Kidney (tissue), 14 donors: ENCODE data around the gene PPEF2. TPM values are rescaled to one million over a fixed set of nuclear protein-coding genes. Genes with fewer than 3 reads are reported as not detected.

Experiments used
- DNase-seq, 5 donors: peaks; one replicate each; pipeline ENCODE4 v3.0.0-alpha.2; 2013 to 2020
- FAIRE-seq: peaks from 2 replicates; lab custom pipeline; 2012; peaks lifted over from hg19 to GRCh38; lab: Jason Lieb, UNC
- H3K27ac ChIP-seq, 2 donors: one replicate each; pipeline ENCODE4 v1.7.0; 2013; ENCODE audit warnings: low read depth in 2 of 2, low read length in 2 of 2, inconsistent platforms in 1 of 2
- H3K27me3 ChIP-seq: one replicate; pipeline ENCODE4 v1.7.1; 2013; ENCODE audit warnings: low read length, inconsistent platforms; ENCODE audit not compliant: control insufficient read depth, insufficient read depth
- H3K36me3 ChIP-seq, 3 donors: one replicate each; pipeline versions ENCODE4 v1.7.0 to v1.7.1; 2013; ENCODE audit warnings: low read length in 3 of 3, control low read depth in 1 of 3, inconsistent platforms in 1 of 3; ENCODE audit not compliant: insufficient read depth in 3 of 3, control insufficient read depth in 2 of 3
- H3K4me1 ChIP-seq, 3 donors: one replicate each; pipeline versions ENCODE4 v1.7.0 to v1.7.1; 2013; ENCODE audit warnings: low read length in 3 of 3, inconsistent platforms in 1 of 3, low read depth in 1 of 3; ENCODE audit not compliant: control insufficient read depth in 2 of 3, insufficient read depth in 2 of 3
- H3K4me3 ChIP-seq, 3 donors: one replicate each; pipeline versions ENCODE4 v1.7.0 to v1.8.1; 2013; ENCODE audit warnings: low read length in 3 of 3, control low read depth in 1 of 3, inconsistent platforms in 1 of 3
- H3K9ac ChIP-seq, 3 donors: one replicate each; pipeline versions ENCODE4 v1.7.0 to v1.7.1; 2013; ENCODE audit warnings: low read length in 3 of 3, control low read depth in 1 of 3, inconsistent platforms in 1 of 3
- H3K9me3 ChIP-seq, 3 donors: one replicate each; pipeline versions ENCODE4 v1.7.0 to v1.7.1; 2013; ENCODE audit warnings: low read length in 3 of 3, control low read depth in 1 of 3, inconsistent platforms in 1 of 3; ENCODE audit not compliant: control insufficient read depth in 2 of 3, insufficient read depth in 1 of 3
- CTCF ChIP-seq: IDR thresholded peaks from 3 replicates; pipeline ENCODE4 v1.5.1; 2012; ENCODE audit warnings: mild to moderate bottlenecking, moderate library complexity, borderline replicate concordance; ENCODE audit not compliant: insufficient read depth; ENCODE audit errors: extremely low read depth
- intact Hi-C: fragments of 100-400 bp; cut with DNase I; formaldehyde crosslinking; loops from one replicate; pipeline ENCODE4 v1.11.1; 2022
- polyA plus RNA-seq: library from polyadenylated mRNA; stranded (reverse); fragments of 350-450 nt; fragmentation: Illumina TruSeq; extraction: RNeasy Lipid Tissue Mini Kit (QIAGEN cat#74804); gene quantifications from one replicate; pipeline ENCODE4 v1.2.3, GENCODE V29; 2014; ENCODE audit warnings: low read depth, low replicate concordance; ENCODE audit not compliant: insufficient read depth
- total RNA-seq: library from RNA; stranded (reverse); fragmentation: NEBNext Ultra II Directional; extraction: Animal tissue kit (Norgen Biotek cat#: 25700); gene quantifications from one replicate; pipeline ENCODE4 v1.2.1, GENCODE V29; 2021
- donor health status: control.
- donor health status: control.
- donor health status: control.
- donor health status: control.
- donor health status: control.
- donor health status: DM: yes; HTN: yes; CAD: no.
- donor health status: Normal renal cell carcinoma (clear cell type).

Gene PPEF2
- total and polyA plus RNA-seq, 2 donors from 2014 or later, result not detected

- no peaks in the 10 kb centered on the region for H3K27me3 ChIP-seq
- H3K9me3 ChIP-seq, result no peaks in the 10 kb centered on the region
- no peak for TF ChIP-seq CTCF
- H3K4me1 ChIP-seq, result peaks cover 0 to 5% (median 0%) of the 10 kb centered on the region in 3 donors
- peak in 2 of 5 donors; percentile 12 to 46 for DNase-seq
- intact Hi-C loops, result no loop called here
- H3K27ac ChIP-seq, result peak overlapping the region; percentile 63 to 65
- no peak for FAIRE-seq
- peak overlapping the region in 1 of 3 donors; percentile 46 for H3K9ac ChIP-seq
- no peaks in the 10 kb centered on the region for H3K36me3 ChIP-seq
- peak overlapping the region in 2 of 3 donors; percentile 17 to 29 for H3K4me3 ChIP-seq
Measured at GRCh38 chr4:75908555-75908954, 6.3 kb upstream of the PPEF2 start.

- Histone ChIP-seq H3K9me3 (no peaks in the 10 kb centered on the region), H3K27me3 (no peaks in the 10 kb centered on the region), H3K4me1 (peaks cover 0 to 5% (median 0%) of the 10 kb centered on the region in 3 donors), H3K36me3 (no peaks in the 10 kb centered on the region), H3K9ac (peak overlapping the region in 1 of 3 donors; percentile 46), H3K4me3 (peak overlapping the region in 2 of 3 donors; percentile 17 to 29), H3K27ac (peak overlapping the region; percentile 47 to 63)
- no peak for FAIRE-seq
- no peak for TF ChIP-seq CTCF
- intact Hi-C loops, result no loop called here
- DNase-seq, result no peak
Measured at GRCh38 chr4:75907966-75908365, 5.7 kb upstream of the PPEF2 start.

GRCh38 chr4:75904076-75904475 is 1.8 kb upstream of the PPEF2 start:
- Histone ChIP-seq H3K9ac (no peak overlapping the region), H3K27ac (no peak overlapping the region), H3K4me1 (peaks cover 0 to 5% (median 0%) of the 10 kb centered on the region in 3 donors), H3K4me3 (no peak overlapping the region), H3K36me3 (no peaks in the 10 kb centered on the region), H3K9me3 (no peaks in the 10 kb centered on the region), H3K27me3 (no peaks in the 10 kb centered on the region)
- TF ChIP-seq CTCF, result no peak
- DNase-seq (no peak), FAIRE-seq (no peak)
- intact Hi-C loops, result no loop called here

- FAIRE-seq, result no peak
- Histone ChIP-seq H3K4me3 (no peak overlapping the region), H3K36me3 (no peaks in the 10 kb centered on the region), H3K9ac (no peak overlapping the region), H3K27ac (no peak overlapping the region), H3K9me3 (no peaks in the 10 kb centered on the region), H3K27me3 (no peaks in the 10 kb centered on the region), H3K4me1 (no peaks in the 10 kb centered on the region)
- intact Hi-C loops, result no loop called here
- TF ChIP-seq CTCF, result no peak
- DNase-seq, result no peak
Measured at GRCh38 chr4:75898536-75898935, 3.7 kb downstream of the PPEF2 start.
